Stimulated activated CD4-positive, alpha-beta T cell treated with anti-CD3 and anti-CD28 coated beads, Interleukin-1b, Interleukin-23, amount 100 ng/mL, for 24 hours (primary cell): ENCODE data around the gene MAGEC1.
"Not testable (repeated sequence)": the region's sequence is repeated elsewhere in the genome, so short reads cannot be mapped to it uniquely, and the experiment has no call there.

Experiments
- DNase-seq, 4 experiments: peaks; one replicate each; pipeline ENCODE4 v3.0.0-alpha.2; 2020; ENCODE audit warnings: low read depth in 4 of 4, low spot score in 1 of 4

The MAGEC1 gene, protein sequence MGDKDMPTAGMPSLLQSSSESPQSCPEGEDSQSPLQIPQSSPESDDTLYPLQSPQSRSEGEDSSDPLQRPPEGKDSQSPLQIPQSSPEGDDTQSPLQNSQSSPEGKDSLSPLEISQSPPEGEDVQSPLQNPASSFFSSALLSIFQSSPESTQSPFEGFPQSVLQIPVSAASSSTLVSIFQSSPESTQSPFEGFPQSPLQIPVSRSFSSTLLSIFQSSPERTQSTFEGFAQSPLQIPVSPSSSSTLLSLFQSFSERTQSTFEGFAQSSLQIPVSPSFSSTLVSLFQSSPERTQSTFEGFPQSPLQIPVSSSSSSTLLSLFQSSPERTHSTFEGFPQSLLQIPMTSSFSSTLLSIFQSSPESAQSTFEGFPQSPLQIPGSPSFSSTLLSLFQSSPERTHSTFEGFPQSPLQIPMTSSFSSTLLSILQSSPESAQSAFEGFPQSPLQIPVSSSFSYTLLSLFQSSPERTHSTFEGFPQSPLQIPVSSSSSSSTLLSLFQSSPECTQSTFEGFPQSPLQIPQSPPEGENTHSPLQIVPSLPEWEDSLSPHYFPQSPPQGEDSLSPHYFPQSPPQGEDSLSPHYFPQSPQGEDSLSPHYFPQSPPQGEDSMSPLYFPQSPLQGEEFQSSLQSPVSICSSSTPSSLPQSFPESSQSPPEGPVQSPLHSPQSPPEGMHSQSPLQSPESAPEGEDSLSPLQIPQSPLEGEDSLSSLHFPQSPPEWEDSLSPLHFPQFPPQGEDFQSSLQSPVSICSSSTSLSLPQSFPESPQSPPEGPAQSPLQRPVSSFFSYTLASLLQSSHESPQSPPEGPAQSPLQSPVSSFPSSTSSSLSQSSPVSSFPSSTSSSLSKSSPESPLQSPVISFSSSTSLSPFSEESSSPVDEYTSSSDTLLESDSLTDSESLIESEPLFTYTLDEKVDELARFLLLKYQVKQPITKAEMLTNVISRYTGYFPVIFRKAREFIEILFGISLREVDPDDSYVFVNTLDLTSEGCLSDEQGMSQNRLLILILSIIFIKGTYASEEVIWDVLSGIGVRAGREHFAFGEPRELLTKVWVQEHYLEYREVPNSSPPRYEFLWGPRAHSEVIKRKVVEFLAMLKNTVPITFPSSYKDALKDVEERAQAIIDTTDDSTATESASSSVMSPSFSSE

DNA sequence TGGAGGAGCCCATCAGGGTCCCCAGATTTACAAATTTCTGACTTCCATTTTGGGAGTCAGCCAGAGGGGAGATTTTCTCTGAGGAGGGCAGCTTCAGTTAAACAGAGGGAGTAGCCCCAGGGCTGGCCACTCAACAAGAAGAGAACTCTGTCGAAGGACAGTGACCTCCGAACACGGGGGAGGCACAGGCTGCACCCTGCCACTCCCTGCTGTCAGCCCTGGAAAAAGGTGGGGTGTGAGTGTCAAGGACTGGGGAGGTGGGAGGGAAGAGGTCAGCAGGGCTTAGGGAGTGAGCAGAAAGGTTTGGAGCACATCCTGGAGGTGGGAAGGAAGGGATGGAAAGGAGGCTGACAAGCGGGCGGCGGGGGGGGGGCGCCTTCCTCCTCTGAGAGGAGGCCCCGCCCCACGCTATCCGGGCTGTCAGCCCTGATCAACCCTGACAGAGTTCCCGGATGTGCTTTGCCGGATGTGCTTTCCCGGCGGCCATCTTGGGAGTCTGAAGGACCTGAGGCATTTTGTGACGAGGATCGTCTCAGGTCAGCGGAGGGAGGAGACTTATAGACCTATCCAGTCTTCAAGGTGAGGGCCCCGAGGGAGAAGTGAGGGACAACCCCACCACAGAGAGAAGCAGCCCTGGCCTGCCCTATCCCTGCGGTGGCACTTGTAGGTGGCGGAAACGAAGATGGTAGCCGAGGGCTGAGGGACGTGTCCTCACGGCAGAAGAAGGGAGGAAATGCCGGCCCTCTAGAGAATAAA lies at the start of gene MAGEC1:
Gene MAGEC1, plus strand, starts transcription at position 495 of the 756 bp plus-strand sequence. CDS start 1,179 bp downstream, outside the sequence.
- DNase-seq = no peak

DNA sequence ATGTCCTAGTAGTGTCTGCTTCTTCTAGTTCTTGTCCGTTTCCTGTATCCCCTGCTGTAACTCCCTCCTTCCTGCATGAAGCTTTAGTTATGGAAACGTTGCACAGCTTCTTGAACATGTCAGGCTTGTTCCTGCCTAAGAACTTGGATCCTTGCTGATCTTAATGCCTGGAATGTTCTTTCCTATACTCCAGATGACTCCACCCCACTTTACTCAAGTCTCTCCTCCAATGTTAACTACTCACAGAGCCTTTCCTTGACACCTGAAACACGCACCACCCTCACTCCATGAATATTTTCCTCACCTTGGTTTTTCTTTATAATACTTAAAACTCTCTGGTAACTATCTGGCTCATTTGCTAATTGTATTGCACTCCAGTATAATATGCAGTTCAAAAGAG lies 46.2 kb upstream of the MAGEC1 start:
- no peak for DNase-seq

DNA sequence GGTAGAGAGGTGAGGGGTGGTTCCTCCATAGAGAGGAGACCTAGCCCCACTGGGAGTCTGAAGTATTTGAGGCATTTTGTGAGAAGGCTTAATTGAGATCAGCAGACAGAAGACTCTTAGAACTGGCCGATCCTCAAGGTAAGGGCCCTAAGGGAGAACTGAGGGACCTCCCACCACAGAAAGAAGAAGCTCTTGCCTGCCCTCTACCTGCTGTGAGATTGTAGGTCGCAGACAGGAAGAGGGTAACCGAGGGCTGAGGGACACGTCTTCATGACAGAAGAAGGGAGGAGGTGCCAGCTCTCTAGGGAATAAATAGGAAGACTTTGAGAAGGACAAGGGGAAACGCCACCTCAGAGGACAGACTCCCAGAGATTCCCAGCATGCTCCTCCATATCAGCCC lies 24.1 kb upstream of the MAGEC1 start:
- no peak for DNase-seq

DNA sequence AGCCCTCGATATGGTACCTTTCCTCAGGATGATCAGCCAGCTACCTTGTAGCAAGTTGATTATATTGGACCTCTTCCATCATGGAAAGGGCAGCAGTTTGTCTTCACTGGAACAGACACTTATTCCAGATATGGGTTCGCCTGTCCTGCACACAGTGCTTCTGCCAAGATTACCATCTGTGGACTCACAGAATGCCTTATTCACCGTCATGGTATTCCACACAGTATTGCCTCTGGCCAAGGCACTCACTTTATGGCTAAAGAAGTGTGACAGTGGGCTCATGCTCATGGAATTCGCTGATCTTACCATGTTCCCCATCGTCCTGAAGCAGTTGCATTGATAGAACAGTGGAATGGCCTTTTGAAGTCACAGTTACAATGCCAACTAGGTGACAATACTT lies 14.9 kb upstream of the MAGEC1 start:
- DNase-seq = not testable (repeated sequence)

DNA sequence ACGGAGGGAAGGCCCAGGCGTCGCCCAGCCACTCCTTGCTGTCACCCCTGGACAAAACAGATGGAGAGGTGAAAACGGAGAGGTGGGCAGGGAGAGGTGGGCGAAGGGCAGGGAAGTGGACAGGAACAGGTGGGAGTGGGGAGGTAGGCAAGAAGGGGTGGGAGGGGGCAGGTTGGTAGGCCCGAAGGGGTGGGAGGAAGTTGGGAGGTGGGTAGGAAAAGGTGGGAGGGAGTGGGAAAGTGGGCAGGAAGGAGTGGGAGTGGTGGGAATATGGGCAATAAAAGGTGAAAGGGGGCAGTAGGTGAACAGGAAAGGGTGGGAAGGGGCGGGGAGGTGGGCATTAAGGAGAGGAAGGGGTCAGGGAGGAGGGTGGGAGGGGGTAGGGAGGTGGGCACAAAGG lies 9.0 kb upstream of the MAGEC1 start:
- DNase-seq = no peak

DNA sequence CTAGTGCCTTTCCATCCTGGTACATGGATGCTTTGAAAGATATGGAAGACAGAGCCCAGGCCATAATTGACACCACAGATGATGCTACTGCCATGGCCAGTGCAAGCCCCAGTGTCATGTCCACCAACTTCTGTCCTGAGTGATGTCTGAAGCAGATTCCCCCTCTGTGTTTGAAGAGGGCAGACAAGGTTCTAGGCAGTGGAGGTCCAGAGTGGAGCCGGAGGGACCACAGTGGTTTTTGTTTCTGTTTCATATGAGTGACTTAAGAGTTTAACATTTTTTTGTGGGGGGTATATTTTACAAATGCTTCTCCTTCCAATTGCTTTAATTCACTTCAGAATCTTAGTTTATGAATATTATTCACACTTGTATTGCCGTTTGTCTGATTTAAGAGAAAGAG lies 6.0 kb upstream of the MAGEC1 start:
- DNase-seq = no peak

DNA sequence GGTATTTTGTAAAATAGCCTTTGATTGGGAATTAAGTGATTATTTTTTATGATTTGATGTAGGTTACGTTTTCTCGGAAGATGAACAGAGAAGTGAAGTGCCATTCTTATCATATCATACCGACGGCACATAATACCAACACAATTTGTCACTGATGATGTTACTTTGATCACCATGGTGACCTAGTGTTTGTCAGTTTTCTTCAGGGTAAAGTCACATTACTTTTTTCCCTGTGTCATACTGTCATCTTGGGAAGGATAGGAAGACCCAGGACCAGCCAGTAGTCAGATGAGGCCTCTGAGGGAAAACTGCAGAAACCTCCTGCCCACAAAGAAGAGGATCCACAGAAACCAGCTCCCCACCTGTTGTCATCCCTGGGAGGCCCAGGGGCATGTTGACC lies 1.3 kb upstream of the MAGEC1 start:
- DNase-seq = no peak

DNA sequence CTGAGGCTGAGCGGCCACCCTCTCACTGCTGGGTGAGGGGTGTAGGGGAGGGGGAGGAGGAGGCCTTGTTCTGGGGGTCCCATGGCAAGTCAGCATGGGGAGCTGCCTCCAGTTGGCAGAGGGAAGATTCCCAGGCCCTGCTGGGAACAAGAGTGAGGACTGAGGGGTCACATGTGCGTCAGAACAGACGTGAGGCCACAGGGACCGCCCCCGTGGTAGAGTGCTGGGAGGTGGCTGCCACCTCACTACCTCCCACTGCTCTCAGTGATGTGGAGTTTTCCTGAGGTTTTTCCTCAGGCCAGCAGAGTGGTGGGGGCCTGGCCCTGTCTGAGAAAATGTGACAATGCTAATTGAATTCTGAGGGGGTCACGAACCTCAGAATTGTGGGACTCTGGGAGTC lies 568 bp downstream of the MAGEC1 start:
- no peak for DNase-seq

GRCh38 chrX:141917801-141918200 lies 14.1 kb downstream of the MAGEC1 start:
- no peak for DNase-seq

DNA sequence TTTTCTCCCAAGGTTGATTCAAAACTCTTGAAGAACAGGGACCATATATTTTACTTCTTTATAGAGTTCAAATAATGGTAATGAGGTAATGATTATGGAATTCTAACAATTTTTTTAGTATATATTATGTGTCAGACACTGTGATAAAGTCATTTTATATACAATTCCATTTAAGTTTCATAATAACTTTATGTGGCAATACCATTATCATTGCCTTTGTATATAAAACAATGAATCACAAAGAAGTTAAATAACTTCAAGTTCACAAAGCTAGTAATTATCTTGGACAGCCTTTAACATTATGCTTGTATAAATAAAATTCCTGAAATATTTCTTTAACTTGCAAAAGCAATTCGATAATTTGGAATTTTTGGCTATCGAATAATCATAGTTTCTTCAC lies 20.6 kb downstream of the MAGEC1 start:
- DNase-seq = no peak

DNA sequence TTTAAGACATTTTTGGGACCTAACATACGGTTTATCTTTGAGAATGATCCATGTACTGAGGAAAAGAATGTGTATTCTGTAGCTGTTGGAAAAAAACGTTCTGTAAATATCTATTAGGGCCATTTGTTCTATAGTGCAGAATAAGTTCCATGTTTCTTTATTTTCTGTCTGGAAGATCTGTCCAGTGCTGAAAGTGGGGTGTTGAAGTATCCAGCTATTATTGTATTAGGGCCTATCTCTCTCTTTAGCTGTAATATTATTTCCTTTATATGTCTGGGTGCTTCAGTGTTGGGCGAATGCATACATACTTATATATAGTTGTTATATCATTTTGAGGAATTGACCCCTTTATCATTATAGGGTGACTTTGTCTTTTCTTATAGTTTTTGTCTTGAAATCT lies 24.7 kb downstream of the MAGEC1 start:
- DNase-seq = no peak

GRCh38 chrX:141934059-141934641 lies 30.5 kb downstream of the MAGEC1 start:
- no peak for DNase-seq

- DNase-seq = no peak
Observed at GRCh38 chrX:141935645-141936044, 32.0 kb downstream of the MAGEC1 start.

- DNase-seq = no peak
Observed at GRCh38 chrX:141936080-141936479, 32.4 kb downstream of the MAGEC1 start.

DNA sequence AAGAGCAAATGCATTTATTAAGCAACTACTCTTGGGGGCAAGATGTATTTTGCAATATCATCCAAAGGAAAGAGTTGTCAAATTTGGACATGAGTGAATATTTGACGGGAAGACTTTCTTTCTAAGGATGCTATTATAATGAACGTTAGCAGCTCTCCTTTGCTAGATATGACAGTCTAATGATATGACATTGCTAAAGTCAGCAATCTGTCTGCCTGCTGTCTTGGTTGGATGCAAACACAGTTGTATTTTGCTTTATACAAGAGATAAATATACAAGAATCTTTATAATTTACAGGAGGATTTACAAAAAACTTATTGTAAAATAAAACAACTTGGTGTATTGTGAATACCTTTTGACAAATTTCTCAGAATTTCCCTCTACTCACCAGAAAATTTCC lies 37.5 kb downstream of the MAGEC1 start:
- DNase-seq = no peak

GRCh38 chrX:141945426-141945825 lies 41.7 kb downstream of the MAGEC1 start:
- DNase-seq = no peak

DNA sequence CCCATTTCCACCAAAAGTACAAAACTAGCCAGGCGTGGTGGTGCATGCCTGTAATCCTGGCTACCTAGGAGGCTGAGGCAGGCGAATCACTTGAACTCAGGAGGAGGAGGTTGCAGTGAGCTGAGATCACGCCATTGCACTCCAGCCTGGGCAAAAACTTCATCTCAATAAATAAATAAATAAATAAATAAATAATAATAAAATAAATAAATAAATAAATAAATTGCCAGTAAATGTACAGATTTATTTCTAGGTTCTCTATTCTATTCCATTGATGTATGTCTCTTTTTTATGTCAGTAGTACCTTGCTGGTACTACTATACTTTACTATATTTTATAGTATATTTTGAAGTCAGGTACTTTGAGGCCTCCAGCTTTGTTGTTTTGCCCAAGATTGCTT lies 43.7 kb downstream of the MAGEC1 start:
- no peak for DNase-seq

DNA sequence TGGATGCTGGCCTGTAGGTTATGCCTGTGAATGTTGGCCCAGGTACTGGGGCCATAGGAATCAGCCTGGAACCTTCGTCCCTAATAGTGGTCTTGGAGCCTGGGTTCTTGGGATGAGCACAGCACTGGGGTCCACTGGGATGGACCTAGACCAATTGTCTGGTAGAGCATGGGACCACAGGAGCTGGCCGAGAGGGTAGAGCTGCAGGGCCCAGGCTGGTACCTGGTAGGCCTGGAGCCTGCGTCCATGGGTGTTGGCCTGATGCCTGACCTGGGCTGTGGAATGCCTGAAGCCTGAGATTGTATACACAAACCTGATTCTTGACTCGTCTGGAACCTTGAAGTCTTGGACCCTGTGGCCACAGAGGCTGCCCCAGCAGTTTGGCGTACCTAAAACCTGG lies 48.9 kb downstream of the MAGEC1 start:
- DNase-seq = no peak

GRCh38 chrX:141958675-141959074 lies 55.0 kb downstream of the MAGEC1 start:
- DNase-seq = no peak
